GM12864 (cell line): ENCODE results near the gene SFMBT2.

Source experiments
- DNase-seq: peaks from one replicate; pipeline ENCODE4 v3.0.0-alpha.2; 2011; ENCODE audit warnings: low read depth
- H3K4me3 ChIP-seq: 2 replicates; pipeline ENCODE4 v1.5.1; 2011; ENCODE audit warnings: mild to moderate bottlenecking, low read depth, low read length, control low read depth
- TF ChIP-seq, protein P1 (sequence below): IDR thresholded peaks from 2 replicates; pipeline ENCODE4 v1.5.1; 2011; ENCODE audit warnings: low read depth, mild to moderate bottlenecking, moderate library complexity, low read length, control low read depth, inconsistent platforms; ENCODE audit errors: missing control alignments

The SFMBT2 gene

DNA sequence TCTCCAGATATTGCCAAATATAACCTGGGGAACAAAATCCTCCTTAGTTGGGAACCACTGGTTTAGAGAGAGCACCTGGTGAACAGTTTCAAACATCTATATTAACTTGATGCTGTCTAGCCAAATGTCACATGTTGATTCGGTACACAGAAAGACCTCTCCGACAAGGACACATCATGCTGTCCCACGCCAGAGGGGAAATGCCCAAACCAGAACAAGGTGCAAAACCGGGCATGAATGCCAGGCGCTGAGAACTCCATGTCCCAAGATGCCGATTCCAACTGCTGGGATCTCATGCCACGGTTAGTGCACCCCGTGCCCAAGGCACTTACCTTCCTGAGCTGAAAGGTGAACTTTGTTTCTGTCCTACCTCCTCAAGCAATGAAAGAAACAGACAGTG lies 100.8 kb downstream of the SFMBT2 start:
- no peak overlapping the region for H3K4me3 ChIP-seq
- no peak for DNase-seq
- TF ChIP-seq, protein P1, sequence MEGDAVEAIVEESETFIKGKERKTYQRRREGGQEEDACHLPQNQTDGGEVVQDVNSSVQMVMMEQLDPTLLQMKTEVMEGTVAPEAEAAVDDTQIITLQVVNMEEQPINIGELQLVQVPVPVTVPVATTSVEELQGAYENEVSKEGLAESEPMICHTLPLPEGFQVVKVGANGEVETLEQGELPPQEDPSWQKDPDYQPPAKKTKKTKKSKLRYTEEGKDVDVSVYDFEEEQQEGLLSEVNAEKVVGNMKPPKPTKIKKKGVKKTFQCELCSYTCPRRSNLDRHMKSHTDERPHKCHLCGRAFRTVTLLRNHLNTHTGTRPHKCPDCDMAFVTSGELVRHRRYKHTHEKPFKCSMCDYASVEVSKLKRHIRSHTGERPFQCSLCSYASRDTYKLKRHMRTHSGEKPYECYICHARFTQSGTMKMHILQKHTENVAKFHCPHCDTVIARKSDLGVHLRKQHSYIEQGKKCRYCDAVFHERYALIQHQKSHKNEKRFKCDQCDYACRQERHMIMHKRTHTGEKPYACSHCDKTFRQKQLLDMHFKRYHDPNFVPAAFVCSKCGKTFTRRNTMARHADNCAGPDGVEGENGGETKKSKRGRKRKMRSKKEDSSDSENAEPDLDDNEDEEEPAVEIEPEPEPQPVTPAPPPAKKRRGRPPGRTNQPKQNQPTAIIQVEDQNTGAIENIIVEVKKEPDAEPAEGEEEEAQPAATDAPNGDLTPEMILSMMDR, result no peak

DNA sequence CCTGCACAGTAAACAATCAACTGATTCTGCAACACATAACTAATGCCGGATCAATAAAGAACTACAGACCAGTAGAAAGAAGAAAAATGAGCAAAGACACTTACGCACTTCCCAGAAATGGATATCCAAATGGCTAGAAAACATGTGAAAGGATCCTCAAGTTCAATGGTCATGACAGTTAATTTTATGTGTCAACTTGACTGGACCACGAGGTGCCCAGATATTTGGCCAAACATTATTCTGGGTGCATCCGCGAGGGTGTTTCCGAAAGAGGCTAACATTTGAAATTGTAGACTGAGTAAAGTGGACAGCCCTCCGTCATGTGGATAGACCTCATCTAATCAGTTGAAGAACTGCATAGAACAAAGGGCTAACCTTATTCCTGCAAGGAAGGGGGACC lies 102.0 kb downstream of the SFMBT2 start:
- TF ChIP-seq, protein P1, result no peak
- no peak for DNase-seq
- H3K4me3 ChIP-seq, result no peak overlapping the region

DNA sequence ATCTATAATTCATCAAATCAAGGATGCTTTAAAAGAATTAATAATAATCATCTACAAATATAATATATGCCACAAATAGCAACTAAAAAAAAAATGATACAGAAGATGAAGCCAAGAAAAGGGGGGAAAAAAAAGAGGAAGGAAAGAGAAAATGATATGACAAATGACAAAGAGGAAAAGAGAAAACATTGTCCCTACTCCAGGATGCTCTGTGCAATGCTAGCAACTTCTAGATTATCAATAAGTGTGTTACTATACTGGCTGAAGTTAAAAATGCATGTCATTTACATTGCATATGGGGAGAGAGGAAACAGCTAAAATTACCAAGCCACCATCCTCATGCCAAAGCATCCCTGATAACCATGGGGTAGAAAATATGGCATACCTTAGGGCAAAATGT lies 104.2 kb downstream of the SFMBT2 start:
- TF ChIP-seq, protein P1, result no peak
- DNase-seq, result no peak

DNA sequence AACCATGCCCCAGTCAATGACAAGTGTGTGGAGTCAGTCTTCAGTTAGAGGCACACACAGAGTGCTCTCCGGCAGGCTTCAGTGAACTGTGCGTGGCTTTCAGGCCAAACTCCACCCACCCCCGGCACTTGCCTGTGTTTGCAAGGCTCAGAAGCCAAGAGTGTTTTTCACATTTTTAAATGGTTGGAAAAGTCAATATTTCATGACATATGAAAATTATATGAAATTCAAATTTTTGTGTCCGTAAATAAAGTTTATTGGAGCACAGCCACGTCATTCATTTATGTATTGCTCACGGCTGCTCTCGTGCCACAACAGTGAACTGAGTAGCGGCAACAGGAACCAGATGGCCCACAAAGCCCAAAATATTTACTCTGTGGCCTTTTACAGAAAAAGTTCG lies 104.7 kb downstream of the SFMBT2 start:
- H3K4me3 ChIP-seq, result no peak overlapping the region
- DNase-seq, result no peak
- TF ChIP-seq, protein P1, result no peak

More for the DNA sequence above, 104.2 kb downstream of the SFMBT2 start:
- H3K4me3 ChIP-seq, result no peak overlapping the region

DNA sequence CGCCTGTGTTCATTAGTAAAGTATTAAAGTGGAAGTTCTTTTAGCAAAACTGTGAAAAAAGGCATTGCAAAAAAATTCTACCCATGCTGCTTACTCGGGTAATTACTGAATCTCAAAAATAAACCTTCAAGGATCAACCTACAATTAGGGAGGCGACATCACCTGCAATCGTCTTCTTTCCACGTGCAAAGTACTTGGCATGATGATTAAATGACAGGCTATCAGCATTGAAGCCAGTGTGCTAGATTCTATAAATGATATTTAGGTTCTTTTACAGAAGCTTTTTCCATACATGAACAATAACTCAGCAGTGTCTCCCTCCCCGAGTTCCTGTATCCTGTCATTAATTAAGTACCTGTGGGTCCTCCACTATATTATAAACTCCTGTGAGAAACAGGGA lies 105.8 kb downstream of the SFMBT2 start:
- DNase-seq, result no peak
- no peak overlapping the region for H3K4me3 ChIP-seq
- TF ChIP-seq, protein P1, result no peak

DNA sequence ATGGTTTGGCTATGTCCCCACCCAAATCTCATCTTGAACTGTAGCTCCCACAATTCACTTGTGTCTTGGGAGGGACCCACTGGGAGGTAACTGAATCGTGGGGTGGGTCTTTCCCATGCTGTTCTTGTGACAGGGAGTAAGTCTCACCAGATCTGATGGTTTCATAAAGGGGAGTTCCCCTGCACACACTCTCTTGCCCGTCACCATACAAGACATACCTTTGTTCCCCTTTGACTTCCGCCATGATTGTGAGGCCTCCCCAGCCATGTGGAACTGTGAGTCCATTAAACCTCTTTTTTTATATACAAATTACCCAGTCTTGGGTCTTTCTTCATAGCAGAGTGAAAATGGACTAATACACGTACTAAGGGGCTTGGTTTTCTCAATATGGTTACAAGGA lies 106.7 kb downstream of the SFMBT2 start:
- TF ChIP-seq, protein P1, result no peak
- no peak for DNase-seq
- H3K4me3 ChIP-seq, result no peak overlapping the region

DNA sequence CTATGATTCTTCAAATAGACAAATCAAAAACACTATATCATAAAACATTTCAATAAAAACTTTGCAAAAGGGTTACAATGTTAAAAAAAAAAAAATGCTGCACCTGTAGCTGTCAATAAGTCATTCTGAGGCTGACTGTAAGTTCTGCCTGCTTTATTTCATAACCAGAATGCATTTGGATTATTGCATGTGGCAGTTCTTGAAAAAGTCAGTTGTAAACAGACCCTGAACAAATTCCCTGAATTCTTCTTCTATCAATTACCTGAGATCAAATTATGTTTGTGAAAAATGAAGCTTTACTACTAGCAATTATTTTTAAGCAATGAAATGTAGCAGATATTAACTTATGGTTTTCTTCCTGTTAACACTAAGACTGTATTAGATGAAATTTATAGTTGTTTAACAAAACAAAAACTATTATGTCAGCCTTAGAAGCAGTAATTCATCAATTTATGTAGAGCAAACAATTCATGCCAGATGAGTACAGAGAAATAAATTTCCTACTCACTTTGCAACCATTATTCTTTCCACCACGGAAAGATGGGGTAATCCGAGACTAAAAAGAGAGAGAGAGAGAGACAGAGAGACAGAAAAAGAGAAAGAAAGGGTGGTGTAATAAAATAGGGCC lies 107.8 kb downstream of the SFMBT2 start:
- TF ChIP-seq, protein P1, result no peak
- no peak for DNase-seq
- H3K4me3 ChIP-seq, result no peak overlapping the region
